HEK293T (cell line): ENCODE measurements around the gene ATP1A4.

ENCODE experiments used
- CTCF ChIA-PET: fragments of 350-600 bp; formaldehyde crosslinking; extraction: SDS; loops from one replicate; lab custom pipeline; 2021; ENCODE audit warnings: antibody characterized with exemption, inconsistent platforms; lab: Yijun Ruan, JAX
- POLR2A ChIA-PET: fragments of 350-600 bp; formaldehyde crosslinking; extraction: SDS; loops from one replicate; lab custom pipeline; 2020; ENCODE audit warnings: antibody characterized with exemption, inconsistent platforms; lab: Yijun Ruan, JAX
- DNase-seq: peaks from one replicate; pipeline ENCODE4 v3.0.0; 2012; ENCODE audit warnings: mixed read lengths; ENCODE audit errors: extremely low spot score
- ARNT ChIP-seq: fragments of 450-650 bp; IDR thresholded peaks from 2 replicates; pipeline ENCODE4 v1.6.1; 2017; ENCODE audit warnings: mild to moderate bottlenecking
- BHLHE40 ChIP-seq: fragments of 450-650 bp; IDR thresholded peaks from 2 replicates; pipeline ENCODE4 v1.6.1; 2016; ENCODE audit warnings: mild to moderate bottlenecking, moderate library complexity, borderline replicate concordance
- CTBP1 ChIP-seq: fragments of 450-650 bp; IDR thresholded peaks from 2 replicates; pipeline ENCODE4 v1.6.1; 2016; ENCODE audit warnings: borderline replicate concordance
- ELF4 ChIP-seq: fragments of 450-650 bp; IDR thresholded peaks from 2 replicates; pipeline ENCODE4 v1.6.1; 2017; ENCODE audit warnings: antibody characterized with exemption
- FOXA1 ChIP-seq: fragments of 450-650 bp; IDR thresholded peaks from 2 replicates; pipeline ENCODE4 v1.6.1; 2016; ENCODE audit warnings: mild to moderate bottlenecking
- FOXK2 ChIP-seq: fragments of 450-650 bp; IDR thresholded peaks from 2 replicates; pipeline ENCODE4 v1.6.1; 2016; ENCODE audit warnings: mild to moderate bottlenecking
- FOXM1 ChIP-seq: fragments of 450-650 bp; IDR thresholded peaks from 2 replicates; pipeline ENCODE4 v1.6.1; 2017; ENCODE audit warnings: mild to moderate bottlenecking, borderline replicate concordance
- HDGF ChIP-seq: fragments of 450-650 bp; IDR thresholded peaks from 2 replicates; pipeline ENCODE4 v1.6.1; 2017; ENCODE audit warnings: antibody characterized with exemption, borderline replicate concordance
- L3MBTL2 ChIP-seq: fragments of 450-650 bp; conservative IDR thresholded peaks from 2 replicates; pipeline ENCODE4 v1.6.1; 2016; ENCODE audit warnings: mild to moderate bottlenecking
- LEF1 ChIP-seq: fragments of 450-650 bp; IDR thresholded peaks from 2 replicates; pipeline ENCODE4 v1.6.1; 2017; ENCODE audit warnings: mild to moderate bottlenecking, borderline replicate concordance
- NFRKB ChIP-seq: fragments of 450-650 bp; IDR thresholded peaks from 2 replicates; pipeline ENCODE4 v1.6.1; 2016; ENCODE audit warnings: mild to moderate bottlenecking, moderate library complexity
- PKNOX1 ChIP-seq: fragments of 450-650 bp; IDR thresholded peaks from 2 replicates; pipeline ENCODE4 v1.6.1; 2016
- SP1 ChIP-seq: fragments of 450-650 bp; IDR thresholded peaks from 2 replicates; pipeline ENCODE4 v1.6.1; 2017
- SUZ12 ChIP-seq: fragments of 450-650 bp; IDR thresholded peaks from 2 replicates; pipeline ENCODE4 v1.6.1; 2016; ENCODE audit warnings: mild to moderate bottlenecking
- TARDBP ChIP-seq: fragments of 450-650 bp; IDR thresholded peaks from 2 replicates; pipeline ENCODE4 v1.6.1; 2016
- ZNF384 ChIP-seq: fragments of 450-650 bp; IDR thresholded peaks from 2 replicates; pipeline ENCODE4 v1.6.1; 2016

ATP1A4 gene

GRCh38 chr1:160134791-160135572 lies 16.4 kb upstream of the ATP1A4 start:
- TF ChIP-seq FOXK2: no peak
- POLR2A ChIA-PET: no interaction called here
- CTCF ChIA-PET: no interaction called here
- DNase-seq: no peak

- TF ChIP-seq ELF4: no peak
- no peak for TF ChIP-seq NFRKB
- no peak for TF ChIP-seq HDGF
- TF ChIP-seq L3MBTL2: no peak
- no peak for TF ChIP-seq SP1
- TF ChIP-seq BHLHE40: no peak
- no peak for TF ChIP-seq TARDBP
- TF ChIP-seq SUZ12: no peak
- TF ChIP-seq ZNF384: no peak
- TF ChIP-seq PKNOX1: no peak
- no peak for TF ChIP-seq FOXA1
- no peak for TF ChIP-seq CTBP1
- DNase-seq: no peak
- CTCF ChIA-PET: no interaction called here
- POLR2A ChIA-PET: no interaction called here
Measured at GRCh38 chr1:160136121-160136925, 15.1 kb upstream of the ATP1A4 start.

DNA sequence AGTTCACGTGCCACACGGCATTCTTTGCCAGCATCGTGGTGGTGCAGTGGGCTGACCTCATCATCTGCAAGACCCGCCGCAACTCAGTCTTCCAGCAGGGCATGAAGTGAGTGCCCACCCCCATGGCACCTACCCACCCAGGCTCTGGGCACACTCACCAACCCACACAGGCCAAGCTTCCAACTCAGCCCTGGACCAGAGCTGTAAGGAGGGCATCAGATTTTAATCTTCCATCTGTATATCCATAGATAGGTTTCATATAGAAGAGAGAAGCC lies 14.5 kb upstream of the ATP1A4 start:
- ChIA-PET CTCF (no interaction called here), POLR2A (no interaction called here)
- DNase-seq: no peak
- no peak for TF ChIP-seq PKNOX1
- no peak for TF ChIP-seq CTBP1
- TF ChIP-seq L3MBTL2: no peak
- TF ChIP-seq ZNF384: no peak
- TF ChIP-seq FOXK2: no peak
- no peak for TF ChIP-seq NFRKB
- no peak for TF ChIP-seq FOXA1
- no peak for TF ChIP-seq FOXM1
- TF ChIP-seq TARDBP: no peak

- DNase-seq: no peak
- ChIA-PET POLR2A (no interaction called here), CTCF (no interaction called here)
- TF ChIP-seq ARNT (no peak), SP1 (no peak), BHLHE40 (no peak), FOXK2 (no peak), LEF1 (no peak), SUZ12 (no peak)
Measured at GRCh38 chr1:160137216-160137862, 14.1 kb upstream of the ATP1A4 start.

DNA sequence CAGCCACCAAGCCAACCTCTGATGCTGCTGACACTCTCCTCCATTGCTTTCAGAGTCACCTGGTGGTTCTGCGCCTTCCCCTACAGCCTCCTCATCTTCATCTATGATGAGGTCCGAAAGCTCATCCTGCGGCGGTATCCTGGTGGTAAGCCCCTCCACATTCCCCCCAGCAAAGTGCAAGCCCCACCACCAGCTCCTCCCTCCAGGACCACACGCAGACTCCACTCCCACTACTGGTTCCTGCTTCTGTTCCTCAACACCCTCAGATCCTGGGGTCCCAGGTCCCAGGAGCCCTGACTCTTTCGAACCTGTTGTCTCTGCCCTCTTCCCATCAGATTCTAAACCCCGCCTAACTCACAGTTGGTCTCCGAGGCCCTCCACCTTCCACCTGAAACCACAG lies 11.6 kb upstream of the ATP1A4 start:
- TF ChIP-seq HDGF (no peak), SUZ12 (no peak), ZNF384 (no peak), FOXA1 (no peak), FOXM1 (no peak), L3MBTL2 (no peak), PKNOX1 (no peak), CTBP1 (no peak), NFRKB (no peak), SP1 (no peak), TARDBP (no peak), FOXK2 (no peak), ARNT (no peak), BHLHE40 (no peak), LEF1 (no peak), ELF4 (no peak)
- ChIA-PET POLR2A (no interaction called here), CTCF (no interaction called here)
- no peak for DNase-seq

DNA sequence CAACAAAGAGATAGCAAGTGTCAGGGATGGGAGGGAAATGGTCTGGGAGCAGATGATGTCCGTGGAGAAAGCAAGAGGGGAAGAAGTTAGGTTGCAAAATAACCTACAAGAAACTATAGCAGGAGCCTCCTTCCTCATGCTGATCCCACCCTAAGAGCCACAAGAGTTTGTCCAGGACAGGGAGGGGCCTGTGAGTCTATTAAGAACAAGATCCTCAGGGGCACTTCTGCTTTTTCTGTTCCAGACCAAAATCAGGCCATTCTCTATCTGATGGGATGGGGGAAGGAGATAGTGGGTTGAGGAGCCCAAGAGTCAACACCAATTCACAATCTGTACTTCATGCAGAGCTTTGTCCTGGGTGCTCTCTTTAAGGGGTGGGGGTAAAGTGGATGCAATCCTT lies 7.7 kb upstream of the ATP1A4 start:
- TF ChIP-seq SUZ12: no peak
- no peak for TF ChIP-seq BHLHE40
- TF ChIP-seq FOXM1: no peak
- no peak for TF ChIP-seq ARNT
- TF ChIP-seq CTBP1: no peak
- TF ChIP-seq FOXA1: no peak
- TF ChIP-seq NFRKB: no peak
- TF ChIP-seq SP1: no peak
- no peak for TF ChIP-seq FOXK2
- no peak for TF ChIP-seq PKNOX1
- TF ChIP-seq L3MBTL2: no peak
- no peak for TF ChIP-seq HDGF
- TF ChIP-seq ELF4: no peak
- no peak for TF ChIP-seq TARDBP
- no peak for TF ChIP-seq ZNF384
- no peak for TF ChIP-seq LEF1
- DNase-seq: no peak
- ChIA-PET POLR2A (no interaction called here), CTCF (no interaction called here)
